Right cardiac atrium (tissue), 5 donors: ENCODE results near the gene ATG2B. TPM values are rescaled to one million over a fixed set of nuclear protein-coding genes. Genes with fewer than 3 reads are reported as not detected.
A peak's percentile ranks its signal among the peaks of the same experiment; 100 is the strongest.

Experiments used
- ATAC-seq, 2 donors: fragments of 200-7000 bp; cut with Tn5 transposase; one replicate each; pipeline versions ENCODE4 v1.8.0 to v1.9.1; 2020; ENCODE audit warnings: moderate library complexity in 2 of 2, mild to moderate bottlenecking in 1 of 2
- DNase-seq, 3 donors: peaks; one replicate each; pipeline ENCODE4 v3.0.0-alpha.2; 2020
- H3K27ac ChIP-seq: one replicate; pipeline ENCODE4 v1.5.1; 2013; ENCODE audit warnings: mild to moderate bottlenecking, low read length, control low read depth, moderate library complexity
- H3K27me3 ChIP-seq: one replicate; pipeline ENCODE4 v1.6.1; 2013; ENCODE audit not compliant: control insufficient read depth, insufficient read depth
- H3K4me1 ChIP-seq: one replicate; pipeline ENCODE4 v1.6.1; 2013; ENCODE audit warnings: low read length; ENCODE audit not compliant: control insufficient read depth, insufficient read depth
- H3K4me3 ChIP-seq: one replicate; pipeline ENCODE4 v1.5.1; 2013; ENCODE audit warnings: low read length, control low read depth
- H3K9me3 ChIP-seq: one replicate; pipeline ENCODE4 v1.6.1; 2013; ENCODE audit warnings: low read length; ENCODE audit not compliant: control insufficient read depth
- WGBS: extraction: QIAGEN DNeasy Blood & Tissue Kit; methylation state at CpG from one replicate; pipeline ENCODE4 v1.1.7; 2013; 5-methylcytosine and 5-hydroxymethylcytosine counted together
- intact Hi-C, 4 donors: fragments of 100-400 bp; cut with DNase I; formaldehyde crosslinking; loops; one replicate each; pipeline versions ENCODE4 v1.11.0 to v1.14.0; 2022 to 2023
- polyA plus RNA-seq: library from polyadenylated mRNA; stranded (reverse); fragments of 200-250 nt; gene quantifications from one replicate; pipeline ENCODE4 v1.2.3, GENCODE V29; 2013
- total RNA-seq, 4 donors: library from RNA; stranded (reverse); fragmentation: NEBNext Ultra II Directional; extraction: Animal tissue kit (Norgen Biotek cat#: 25700); gene quantifications; one replicate each; pipeline ENCODE4 v1.2.1, GENCODE V29; 2021
- donor health status: healthy with polysubstance abuse.
- donor health status: DM: no; HTN: yes; CAD: no.
- donor health status: DM: no; HTN: no; CAD: no.
- donor health status: DM: no; HTN: yes; CAD: no; lungs with severe emphysema.
- donor health status: DM: yes; HTN: yes; CAD: no.

Gene ATG2B
- total and polyA plus RNA-seq, 5 donors: 3.0 to 16.4 (median 13.9) TPM

DNA sequence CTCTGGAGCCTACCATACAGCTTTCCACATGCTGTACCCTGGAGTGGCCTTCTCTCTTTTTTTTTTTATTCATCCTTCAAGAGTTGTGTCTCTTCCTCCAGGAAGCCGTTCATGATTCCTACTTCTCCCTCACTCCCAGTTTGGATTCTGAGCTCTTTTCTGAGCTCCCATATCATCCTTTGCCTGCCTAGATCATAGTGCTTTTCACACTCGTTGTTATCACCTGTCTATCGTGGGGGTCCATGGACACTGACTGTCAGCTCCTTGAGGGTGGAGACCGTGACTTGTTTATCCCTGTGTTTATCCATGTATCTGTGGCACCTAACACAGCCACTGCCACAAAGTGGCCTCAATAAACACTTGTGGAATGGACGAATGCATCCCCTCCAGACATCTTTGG lies 35.8 kb upstream of the ATG2B start:
- no peaks in the 10 kb centered on the region for H3K4me1 ChIP-seq
- no peak overlapping the region for H3K27ac ChIP-seq
- DNase-seq: no peak
- no peak for ATAC-seq
- intact Hi-C loops: no loop called here
- no peak overlapping the region for H3K4me3 ChIP-seq
- no peaks in the 10 kb centered on the region for H3K27me3 ChIP-seq
- H3K9me3 ChIP-seq: no peaks in the 10 kb centered on the region
- WGBS: 64% methylated on average over 5 of the region's 5 CpGs

DNA sequence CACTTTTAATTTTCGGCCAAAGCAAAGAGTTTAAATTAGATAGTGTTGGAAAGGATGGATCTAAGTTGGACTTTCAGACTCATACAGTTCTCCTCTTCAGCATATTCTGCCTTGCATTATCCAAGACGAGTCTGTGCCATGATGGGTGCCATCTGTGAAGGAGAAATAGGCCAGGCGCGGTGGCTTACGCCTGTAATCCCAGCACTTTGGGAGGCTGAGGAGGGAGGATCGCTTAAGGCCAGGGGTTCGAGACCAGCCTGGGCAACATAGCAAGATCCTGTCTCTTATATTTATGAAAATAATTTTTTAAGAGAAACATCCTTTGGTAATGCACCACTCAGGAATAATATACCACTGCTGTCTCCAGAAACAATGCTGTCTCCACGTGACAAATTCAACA lies 35.3 kb upstream of the ATG2B start:
- no peak overlapping the region for H3K4me3 ChIP-seq
- ATAC-seq (no peak), DNase-seq (no peak)
- no peaks in the 10 kb centered on the region for H3K4me1 ChIP-seq
- H3K9me3 ChIP-seq: no peaks in the 10 kb centered on the region
- WGBS: 90% methylated on average over 8 of the region's 8 CpGs
- intact Hi-C loops: no loop called here
- H3K27ac ChIP-seq: no peak overlapping the region
- H3K27me3 ChIP-seq: no peaks in the 10 kb centered on the region

DNA sequence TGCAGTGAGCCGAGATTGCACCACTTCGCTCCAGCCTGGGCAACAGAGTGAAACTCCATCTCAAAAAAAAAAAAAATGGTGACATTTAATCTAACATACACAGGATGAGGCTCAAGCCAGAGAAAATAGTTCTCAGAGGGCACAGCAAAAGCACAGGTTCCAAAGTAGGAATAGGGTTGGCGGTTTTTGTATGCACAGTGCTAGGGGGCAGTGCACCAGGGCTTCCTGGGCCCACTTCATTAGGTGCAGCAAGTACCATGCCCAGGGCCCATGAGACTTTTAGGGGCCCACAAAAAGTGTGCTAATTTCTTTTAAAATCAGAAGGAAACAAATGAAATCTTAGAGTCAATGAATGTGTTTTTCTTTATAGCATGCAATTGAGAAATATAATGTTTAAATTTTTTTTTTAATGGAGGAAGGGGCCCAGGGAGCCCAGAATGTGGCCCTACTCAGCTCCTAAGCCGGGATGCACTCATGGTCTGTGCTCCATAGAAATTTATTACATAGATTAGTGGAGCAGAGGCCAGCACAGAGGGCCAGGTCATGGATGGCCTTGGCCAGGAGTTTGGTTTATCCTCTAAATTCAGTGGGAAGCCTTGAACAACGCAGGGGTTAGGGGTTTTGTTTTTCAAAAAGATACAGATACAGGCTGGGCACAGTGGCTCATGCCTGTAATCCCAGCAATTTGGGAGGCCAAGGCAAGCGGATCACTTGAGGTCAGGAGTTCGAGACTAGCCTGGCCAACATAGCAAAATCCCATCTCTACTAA lies 31.1 kb upstream of the ATG2B start:
- Histone ChIP-seq H3K27ac (no peak overlapping the region), H3K9me3 (no peaks in the 10 kb centered on the region), H3K4me3 (no peak overlapping the region), H3K4me1 (no peaks in the 10 kb centered on the region), H3K27me3 (no peaks in the 10 kb centered on the region)
- intact Hi-C loops: no loop called here
- ATAC-seq (no peak), DNase-seq (no peak)
- 86% methylated on average over 7 of the region's 7 CpGs for WGBS

DNA sequence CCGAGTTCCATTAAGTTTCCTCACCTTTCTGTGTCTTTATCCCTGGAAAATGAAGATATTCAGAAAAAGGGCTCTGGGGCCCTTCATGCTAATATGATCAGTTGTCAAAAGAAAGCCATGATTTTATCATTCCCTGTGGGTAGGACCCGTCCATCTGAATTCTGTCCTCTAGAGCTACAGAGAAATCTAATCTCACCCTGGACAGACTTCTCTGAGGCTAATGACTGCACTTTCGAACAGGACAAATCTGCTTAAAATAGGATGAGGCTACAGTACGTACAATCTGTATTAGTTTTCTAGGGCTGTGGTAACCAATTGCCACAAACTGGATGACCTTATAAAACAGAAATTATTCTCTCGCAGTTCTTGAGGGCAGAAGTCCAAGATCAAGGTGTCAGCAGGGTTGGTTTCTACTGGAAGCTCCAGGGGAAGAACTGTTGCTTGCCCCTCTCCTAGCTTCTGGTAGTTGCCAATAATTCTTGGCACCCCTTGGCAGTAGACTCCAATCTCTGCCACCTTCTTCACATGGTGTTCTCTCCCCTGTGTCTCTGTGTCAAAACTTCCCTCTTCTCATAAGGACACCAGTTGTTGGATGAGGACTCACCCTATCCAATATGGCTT lies 30.0 kb upstream of the ATG2B start:
- WGBS: 77% methylated on average over 5 of the region's 5 CpGs
- no peak overlapping the region for H3K4me3 ChIP-seq

DNA sequence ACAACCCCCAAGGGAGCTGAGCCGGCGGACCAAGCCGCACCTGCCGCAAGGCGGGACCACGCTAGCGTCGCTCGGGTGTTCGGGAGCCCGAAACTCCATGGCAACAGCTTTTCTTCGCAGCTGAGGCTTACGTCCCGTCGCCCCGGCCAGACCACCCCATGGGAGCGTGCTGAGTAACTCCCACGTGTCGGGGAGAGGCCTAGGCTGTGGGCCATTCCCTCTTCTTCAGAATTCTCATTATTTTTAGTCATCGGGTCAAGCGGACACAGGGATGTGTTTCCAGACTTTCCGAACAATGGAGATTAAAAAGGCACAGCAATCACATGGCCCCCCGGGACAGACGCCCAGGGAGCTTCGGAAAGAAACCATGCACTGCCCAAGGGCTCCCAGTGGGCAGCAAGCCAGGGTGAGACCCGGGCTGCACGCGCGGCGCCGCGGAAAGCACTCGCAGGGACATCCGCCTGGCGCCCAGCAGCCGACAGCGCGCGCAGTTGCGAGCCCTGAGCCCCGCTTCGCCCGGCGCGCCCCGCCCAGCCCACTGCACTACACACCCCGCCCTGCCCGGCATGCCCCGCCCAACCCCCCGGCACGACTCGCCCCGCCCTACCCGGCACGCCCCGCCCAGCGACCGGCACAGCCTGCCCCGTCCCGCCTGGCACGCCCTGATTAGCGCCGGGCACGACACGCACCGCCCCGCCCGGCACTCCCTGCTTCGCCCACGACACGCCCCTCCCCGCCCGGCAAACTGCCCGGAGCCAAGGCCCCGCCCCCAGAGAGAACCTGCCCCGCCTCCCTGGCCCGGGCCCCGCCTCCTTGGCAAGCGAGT lies 28.4 kb upstream of the ATG2B start:
- Histone ChIP-seq H3K27me3 (no peaks in the 10 kb centered on the region), H3K4me3 (peak overlapping the region; percentile 92), H3K9me3 (no peaks in the 10 kb centered on the region), H3K27ac (peak overlapping the region; percentile 10), H3K4me1 (no peaks in the 10 kb centered on the region)
- peak; percentile 97 to 99 (median 98) for DNase-seq
- ATAC-seq: peak; percentile 99 to 100
- intact Hi-C loops: no loop called here
- under 1% methylated on average over 79 of the region's 79 CpGs for WGBS

More for the DNA sequence above, 30.0 kb upstream of the ATG2B start:
- ATAC-seq: no peak
- intact Hi-C loops: no loop called here
- no peaks in the 10 kb centered on the region for H3K27me3 ChIP-seq
- no peaks in the 10 kb centered on the region for H3K9me3 ChIP-seq
- H3K4me1 ChIP-seq: no peaks in the 10 kb centered on the region
- no peak for DNase-seq
- no peak overlapping the region for H3K27ac ChIP-seq

DNA sequence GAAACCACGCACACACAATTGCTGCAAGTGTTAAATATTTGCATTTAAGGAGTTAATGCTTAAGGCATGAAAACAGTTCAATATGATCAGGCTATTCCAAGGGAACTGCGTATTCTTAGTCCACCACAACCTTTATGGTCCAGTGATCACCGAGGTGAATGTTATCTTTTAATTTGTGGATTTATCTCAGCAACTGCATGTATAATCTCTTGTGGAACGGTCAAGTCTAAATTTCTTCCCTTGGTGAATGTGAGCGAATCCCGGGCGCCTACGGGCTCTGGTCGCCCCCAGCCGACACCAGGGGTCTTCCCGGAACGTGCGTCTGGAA lies 27.8 kb upstream of the ATG2B start:
- DNase-seq (no peak), ATAC-seq (no peak)
- Histone ChIP-seq H3K27ac (peak overlapping the region; percentile 10), H3K9me3 (no peaks in the 10 kb centered on the region), H3K4me1 (no peaks in the 10 kb centered on the region), H3K27me3 (no peaks in the 10 kb centered on the region), H3K4me3 (peak overlapping the region; percentile 92)
- 5% methylated on average over 13 of the region's 13 CpGs for WGBS
- intact Hi-C loops: no loop called here

DNA sequence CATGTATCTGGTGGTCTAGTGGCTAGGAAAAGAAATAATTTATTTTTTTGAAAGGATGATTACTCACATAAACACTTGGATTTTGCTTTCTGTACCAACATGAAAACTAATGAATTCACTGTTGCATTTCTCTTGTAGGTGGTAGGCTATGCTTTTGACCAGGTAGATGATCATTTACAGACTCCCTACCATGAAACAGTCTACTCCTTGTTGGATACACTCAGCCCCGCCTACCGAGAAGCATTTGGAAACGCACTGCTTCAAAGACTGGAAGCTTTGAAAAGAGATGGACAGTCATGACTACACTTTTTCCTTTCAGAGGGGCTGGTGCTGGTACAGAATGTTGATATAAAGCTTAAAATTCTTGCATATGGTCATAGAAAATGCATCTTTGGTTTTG lies 22.2 kb upstream of the ATG2B start:
- H3K27me3 ChIP-seq: no peaks in the 10 kb centered on the region
- no peak overlapping the region for H3K27ac ChIP-seq
- H3K4me3 ChIP-seq: no peak overlapping the region
- intact Hi-C loops: no loop called here
- 90% methylated on average over 3 of the region's 3 CpGs for WGBS
- DNase-seq (no peak), ATAC-seq (no peak)
- no peaks in the 10 kb centered on the region for H3K9me3 ChIP-seq
- no peaks in the 10 kb centered on the region for H3K4me1 ChIP-seq

DNA sequence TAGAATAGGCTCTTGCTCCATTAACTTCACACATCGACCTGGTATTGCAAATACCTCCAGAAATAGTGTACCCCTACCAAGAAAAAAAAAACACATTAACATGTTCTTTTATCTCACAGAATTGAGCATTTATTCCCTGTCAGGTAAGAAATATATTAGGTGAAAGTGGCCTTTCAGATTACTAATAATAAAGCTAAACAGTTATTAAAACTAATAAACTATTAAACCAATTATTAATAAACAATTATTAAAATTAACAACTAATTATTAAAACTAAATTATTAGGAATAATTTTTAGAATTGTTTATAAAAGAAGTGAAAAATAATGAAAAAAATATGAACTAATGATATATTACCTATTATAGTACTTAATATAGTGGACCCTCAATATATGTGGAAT lies 21.6 kb upstream of the ATG2B start:
- no peak for ATAC-seq

DNA sequence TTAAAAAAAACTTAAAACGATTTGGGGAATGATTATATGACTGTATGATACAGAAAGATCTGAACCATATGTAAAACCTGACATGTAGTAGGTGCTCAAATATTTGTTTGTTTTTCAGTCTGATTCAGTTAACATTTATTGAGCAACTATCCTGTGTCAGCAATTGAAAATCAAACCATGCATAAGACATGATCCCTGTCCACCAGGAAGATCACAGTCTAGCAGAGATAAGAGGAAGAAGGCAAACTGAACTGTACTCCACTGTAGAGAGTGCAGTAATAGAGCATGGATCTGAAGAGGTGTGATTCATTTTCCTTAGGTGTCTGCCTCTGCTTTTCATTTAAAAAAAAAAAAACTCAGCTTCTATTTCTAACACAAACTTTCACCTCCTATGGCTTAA lies 20.9 kb upstream of the ATG2B start:
- Histone ChIP-seq H3K27ac (no peak overlapping the region), H3K4me1 (no peaks in the 10 kb centered on the region), H3K9me3 (no peaks in the 10 kb centered on the region), H3K4me3 (no peak overlapping the region), H3K27me3 (no peaks in the 10 kb centered on the region)
- DNase-seq: no peak
- ATAC-seq: no peak
- intact Hi-C loops: no loop called here
- 68% methylated on average over 1 of the region's 1 CpG for WGBS

More for the DNA sequence above, 21.6 kb upstream of the ATG2B start:
- Histone ChIP-seq H3K4me3 (no peak overlapping the region), H3K27me3 (no peaks in the 10 kb centered on the region), H3K27ac (no peak overlapping the region), H3K9me3 (no peaks in the 10 kb centered on the region), H3K4me1 (no peaks in the 10 kb centered on the region)
- DNase-seq: no peak
- intact Hi-C loops: no loop called here
- WGBS: 85% methylated on average over 1 of the region's 1 CpG

DNA sequence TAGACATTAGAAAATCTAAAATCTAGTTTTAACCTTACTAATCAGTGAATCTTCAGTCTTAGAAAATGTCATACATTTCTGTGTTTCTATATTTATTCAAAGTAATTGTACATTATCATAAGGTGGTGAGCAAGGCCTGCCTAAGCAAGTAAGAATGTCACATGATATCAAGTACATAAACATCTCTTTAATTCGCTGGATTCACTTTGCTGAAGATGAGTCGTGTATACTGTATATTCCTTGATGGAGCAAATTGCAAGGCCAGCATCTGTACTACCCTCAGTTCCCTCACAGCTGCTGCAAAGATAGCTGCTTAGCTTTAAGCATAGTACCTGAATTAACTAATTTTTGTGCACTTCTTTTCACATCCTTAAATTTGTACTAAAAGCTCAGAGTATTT lies 20.3 kb upstream of the ATG2B start:
- no peaks in the 10 kb centered on the region for H3K9me3 ChIP-seq
- intact Hi-C loops: no loop called here
- WGBS: 88% methylated on average over 2 of the region's 2 CpGs

DNA sequence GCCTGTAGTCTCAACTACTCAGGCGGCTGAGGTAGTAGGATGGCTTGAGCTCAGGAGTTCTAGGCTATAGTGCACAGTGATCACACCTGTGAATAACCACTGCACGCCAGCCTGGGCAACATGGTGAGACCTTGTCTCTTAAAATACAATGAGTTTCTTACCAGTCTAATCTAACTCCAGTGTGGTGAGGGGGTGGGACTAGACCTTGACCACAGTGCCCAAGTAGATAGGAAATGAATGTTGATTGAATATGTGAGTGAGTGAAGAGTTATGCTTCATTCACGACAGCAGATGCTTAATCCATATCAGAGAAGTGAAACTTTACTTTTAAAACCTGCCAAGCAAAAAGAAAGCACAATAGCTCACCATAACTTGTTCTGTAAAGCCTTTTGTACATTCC lies 17.6 kb upstream of the ATG2B start:
- H3K9me3 ChIP-seq: no peaks in the 10 kb centered on the region
- DNase-seq: no peak
- H3K27me3 ChIP-seq: no peaks in the 10 kb centered on the region
- intact Hi-C loops: no loop called here
- H3K4me3 ChIP-seq: no peak overlapping the region
- H3K27ac ChIP-seq: no peak overlapping the region
- no peaks in the 10 kb centered on the region for H3K4me1 ChIP-seq
- WGBS: 97% methylated on average over 3 of the region's 3 CpGs
- no peak for ATAC-seq

More for the DNA sequence above, 20.3 kb upstream of the ATG2B start:
- Histone ChIP-seq H3K4me1 (no peaks in the 10 kb centered on the region), H3K4me3 (no peak overlapping the region), H3K27ac (no peak overlapping the region), H3K27me3 (no peaks in the 10 kb centered on the region)
- ATAC-seq: no peak
- no peak for DNase-seq
